Adrenal gland (tissue), 5 donors: ENCODE measurements around the gene CREBL2.

Experiments
- POLR2A ChIP-seq, 2 donors: fragments of 450-650 bp; IDR thresholded peaks; one replicate each; pipeline ENCODE4 v1.6.1; 2017; ENCODE audit warnings: antibody characterized with exemption in 2 of 2, mild to moderate bottlenecking in 2 of 2, moderate library complexity in 1 of 2
- TF ChIP-seq, protein P1 (sequence below), 6 experiments: fragments of 450-650 bp in 4 of 6; fragments of 200-600 bp in 2 of 6; sonication (generic) in 1 of 6; IDR thresholded peaks; 1 replicate in 5 of 6; 2 replicates in 1 of 6; pipeline versions ENCODE4 v1.5.1 to v1.8.0; 2016 to 2021; ENCODE audit warnings: antibody characterized with exemption in 6 of 6, mild to moderate bottlenecking in 2 of 6, moderate library complexity in 1 of 6
- donor health status: DM: no; HTN: no; CAD: no.

DNA sequence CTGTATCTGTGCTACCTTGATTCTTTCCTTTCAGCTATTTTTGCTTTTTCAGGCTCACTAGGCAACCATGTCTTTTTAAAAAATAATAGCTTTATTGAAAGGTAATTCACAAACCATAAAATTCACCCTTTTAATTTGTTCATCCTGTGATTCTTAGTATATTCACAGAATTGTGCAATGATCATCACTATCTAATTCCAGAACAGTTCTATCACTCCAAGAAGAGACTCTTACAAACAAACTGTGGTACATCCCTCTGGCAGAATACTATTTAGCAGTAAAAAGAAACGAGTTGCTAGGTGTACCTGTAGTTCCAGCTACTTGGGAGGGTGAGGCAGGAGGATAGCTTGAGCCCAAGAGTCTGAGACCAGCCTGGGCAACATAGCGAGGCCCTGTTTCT, 14.8 kb downstream of the CREBL2 start:
- TF ChIP-seq POLR2A (IDR thresholded peaks at IDR 0.05): no peak
- TF ChIP-seq, protein P1, sequence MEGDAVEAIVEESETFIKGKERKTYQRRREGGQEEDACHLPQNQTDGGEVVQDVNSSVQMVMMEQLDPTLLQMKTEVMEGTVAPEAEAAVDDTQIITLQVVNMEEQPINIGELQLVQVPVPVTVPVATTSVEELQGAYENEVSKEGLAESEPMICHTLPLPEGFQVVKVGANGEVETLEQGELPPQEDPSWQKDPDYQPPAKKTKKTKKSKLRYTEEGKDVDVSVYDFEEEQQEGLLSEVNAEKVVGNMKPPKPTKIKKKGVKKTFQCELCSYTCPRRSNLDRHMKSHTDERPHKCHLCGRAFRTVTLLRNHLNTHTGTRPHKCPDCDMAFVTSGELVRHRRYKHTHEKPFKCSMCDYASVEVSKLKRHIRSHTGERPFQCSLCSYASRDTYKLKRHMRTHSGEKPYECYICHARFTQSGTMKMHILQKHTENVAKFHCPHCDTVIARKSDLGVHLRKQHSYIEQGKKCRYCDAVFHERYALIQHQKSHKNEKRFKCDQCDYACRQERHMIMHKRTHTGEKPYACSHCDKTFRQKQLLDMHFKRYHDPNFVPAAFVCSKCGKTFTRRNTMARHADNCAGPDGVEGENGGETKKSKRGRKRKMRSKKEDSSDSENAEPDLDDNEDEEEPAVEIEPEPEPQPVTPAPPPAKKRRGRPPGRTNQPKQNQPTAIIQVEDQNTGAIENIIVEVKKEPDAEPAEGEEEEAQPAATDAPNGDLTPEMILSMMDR (IDR thresholded peaks at IDR 0.05): no peak
